GM21360 (cell line): ENCODE measurements around the gene MATR3.
"Not testable (repeated sequence)": the region's sequence is repeated elsewhere in the genome, so short reads cannot be mapped to it uniquely, and the experiment has no call there.

Experiments
- ATAC-seq: cut with Tn5 transposase; IDR thresholded peaks from one replicate; pipeline ENCODE4 v1.9.1; 2021; ENCODE audit warnings: mild to moderate bottlenecking, moderate library complexity; ENCODE audit not compliant: unreplicated experiment

MATR3 gene

GRCh38 chr5:139344177-139344576 lies 50.6 kb downstream of the MATR3 start:
- ATAC-seq: no peak

- not testable (repeated sequence) for ATAC-seq
Observed at GRCh38 chr5:139345442-139345841, 51.9 kb downstream of the MATR3 start.

DNA sequence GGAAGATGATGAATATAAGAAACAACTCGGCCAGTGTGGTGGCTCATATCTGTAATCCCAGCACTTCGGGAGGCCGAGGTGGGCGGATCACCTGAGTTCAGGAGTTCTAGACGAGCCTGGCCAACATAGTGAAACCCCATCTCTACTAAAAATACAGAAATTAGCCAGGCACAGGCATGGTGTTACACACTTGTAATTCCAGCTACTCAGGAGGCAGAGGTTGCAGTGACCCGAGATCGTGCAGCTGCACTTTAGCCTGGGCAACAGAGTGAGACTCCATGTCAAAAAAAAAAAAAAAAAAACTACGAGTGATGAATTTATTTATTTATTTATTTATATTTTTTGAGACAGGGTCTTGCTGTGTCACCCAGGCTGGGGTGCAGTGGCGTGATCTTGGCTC lies 54.3 kb downstream of the MATR3 start:
- not testable (repeated sequence) for ATAC-seq

GRCh38 chr5:139354186-139354585 lies 60.6 kb downstream of the MATR3 start:
- no peak for ATAC-seq

DNA sequence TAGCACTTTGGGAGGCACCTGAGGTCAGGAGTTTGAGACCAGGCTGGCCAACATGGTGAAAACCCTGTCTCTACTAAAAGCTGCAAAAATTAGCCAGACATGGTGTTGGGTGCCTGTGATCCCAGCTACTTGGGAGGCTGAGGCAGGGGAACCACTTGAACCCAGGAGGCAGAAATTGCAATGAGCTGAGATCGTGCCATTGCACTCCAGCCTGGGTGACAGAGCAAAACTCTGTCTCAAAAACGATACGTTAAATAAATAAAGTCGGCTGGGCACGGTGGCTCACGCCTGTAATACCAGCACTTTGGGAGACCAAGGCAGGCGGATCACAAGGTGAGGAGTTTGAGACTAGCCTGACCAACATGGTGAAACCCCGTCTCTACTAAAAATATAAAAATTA lies 62.4 kb downstream of the MATR3 start:
- not testable (repeated sequence) for ATAC-seq

DNA sequence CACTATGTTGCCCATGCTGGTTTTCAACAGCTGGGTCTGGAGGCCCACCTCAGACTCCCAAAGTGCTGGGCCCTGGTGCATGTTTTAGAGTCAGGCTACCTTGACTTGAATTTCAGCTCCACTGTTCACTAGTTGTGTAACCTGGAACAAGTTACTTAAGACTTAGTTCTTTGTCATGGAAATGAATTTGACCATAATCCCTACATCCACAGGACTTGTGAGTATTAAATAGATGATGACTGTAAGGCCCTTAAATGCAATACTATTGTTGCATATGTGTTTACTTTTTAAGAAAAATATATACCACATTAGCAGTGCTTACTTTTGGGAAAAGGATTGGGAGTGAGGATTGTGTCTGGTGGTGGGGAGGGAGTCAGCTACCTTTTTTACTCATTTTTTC lies 64.5 kb downstream of the MATR3 start:
- ATAC-seq: no peak

DNA sequence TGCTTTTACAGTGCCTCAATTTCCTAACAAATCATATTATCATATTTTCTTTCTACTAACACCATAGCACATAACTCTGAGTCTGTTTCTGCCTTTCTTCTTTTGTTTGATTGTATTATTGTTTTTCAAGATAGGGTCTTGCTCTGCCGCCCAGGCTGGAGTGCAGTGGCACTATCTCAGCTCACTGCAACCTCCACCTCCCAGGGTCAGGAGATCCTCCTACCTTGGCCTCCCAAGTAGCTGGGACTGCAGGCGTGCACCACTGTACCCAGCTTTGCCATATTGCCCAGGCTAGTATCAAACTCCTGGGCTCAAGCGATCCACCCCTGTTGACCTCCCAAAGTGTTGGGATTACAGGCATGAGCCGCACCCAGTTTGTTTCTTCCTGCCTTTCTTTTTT lies 66.8 kb downstream of the MATR3 start:
- no peak for ATAC-seq

DNA sequence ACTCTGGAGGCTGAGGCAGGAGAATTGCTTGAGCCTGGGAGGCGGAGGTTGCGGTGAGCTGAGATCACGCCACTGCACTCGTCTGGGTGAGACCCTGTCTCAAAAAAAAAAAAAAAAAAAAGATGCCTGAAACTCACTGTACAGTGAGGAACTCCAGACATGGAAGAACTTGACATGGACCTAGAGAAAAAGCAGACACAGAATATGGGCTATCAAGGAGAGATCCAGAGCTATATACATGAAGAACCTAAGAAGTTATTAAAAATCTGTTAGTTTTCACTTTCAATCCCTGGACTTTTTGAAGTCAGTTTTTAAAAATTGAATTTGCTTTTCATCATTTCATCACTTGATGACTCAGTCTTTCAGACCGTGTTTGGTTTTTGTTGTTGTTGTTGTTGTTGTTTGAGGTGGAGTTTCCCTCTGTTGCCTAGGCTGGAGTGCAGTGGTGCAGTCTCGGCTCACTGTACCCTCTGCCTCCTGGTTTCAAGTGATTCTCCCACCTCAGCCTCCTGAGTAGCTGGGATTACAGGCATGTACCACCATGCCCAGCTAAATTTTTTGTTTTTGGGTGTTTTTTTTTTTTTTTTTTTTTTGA lies 68.4 kb downstream of the MATR3 start:
- ATAC-seq: no peak

- ATAC-seq: no peak
Observed at GRCh38 chr5:139363937-139364336, 70.4 kb downstream of the MATR3 start.

- ATAC-seq: no peak
Observed at GRCh38 chr5:139364466-139364865, 70.9 kb downstream of the MATR3 start.

GRCh38 chr5:139368613-139369012 lies 75.1 kb downstream of the MATR3 start:
- ATAC-seq: no peak

DNA sequence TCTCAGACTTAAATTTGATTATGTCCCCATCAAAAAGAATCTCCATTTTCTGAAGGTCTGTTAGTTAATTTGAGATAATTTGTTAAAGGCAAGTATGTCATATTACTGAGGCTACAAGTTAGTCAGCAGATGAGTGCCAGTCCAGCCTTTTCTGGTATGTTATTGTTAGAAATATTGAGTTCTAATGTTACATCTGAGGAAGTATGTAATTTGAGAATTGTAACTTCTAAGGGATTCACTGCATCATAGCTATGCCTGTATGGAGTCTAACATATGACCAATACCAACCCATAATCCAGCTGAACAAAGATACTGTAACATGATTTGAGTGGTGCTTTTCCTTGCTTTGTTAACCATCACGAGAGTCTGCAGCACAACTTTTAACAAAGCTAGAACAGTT lies 75.6 kb downstream of the MATR3 start:
- ATAC-seq: no peak

DNA sequence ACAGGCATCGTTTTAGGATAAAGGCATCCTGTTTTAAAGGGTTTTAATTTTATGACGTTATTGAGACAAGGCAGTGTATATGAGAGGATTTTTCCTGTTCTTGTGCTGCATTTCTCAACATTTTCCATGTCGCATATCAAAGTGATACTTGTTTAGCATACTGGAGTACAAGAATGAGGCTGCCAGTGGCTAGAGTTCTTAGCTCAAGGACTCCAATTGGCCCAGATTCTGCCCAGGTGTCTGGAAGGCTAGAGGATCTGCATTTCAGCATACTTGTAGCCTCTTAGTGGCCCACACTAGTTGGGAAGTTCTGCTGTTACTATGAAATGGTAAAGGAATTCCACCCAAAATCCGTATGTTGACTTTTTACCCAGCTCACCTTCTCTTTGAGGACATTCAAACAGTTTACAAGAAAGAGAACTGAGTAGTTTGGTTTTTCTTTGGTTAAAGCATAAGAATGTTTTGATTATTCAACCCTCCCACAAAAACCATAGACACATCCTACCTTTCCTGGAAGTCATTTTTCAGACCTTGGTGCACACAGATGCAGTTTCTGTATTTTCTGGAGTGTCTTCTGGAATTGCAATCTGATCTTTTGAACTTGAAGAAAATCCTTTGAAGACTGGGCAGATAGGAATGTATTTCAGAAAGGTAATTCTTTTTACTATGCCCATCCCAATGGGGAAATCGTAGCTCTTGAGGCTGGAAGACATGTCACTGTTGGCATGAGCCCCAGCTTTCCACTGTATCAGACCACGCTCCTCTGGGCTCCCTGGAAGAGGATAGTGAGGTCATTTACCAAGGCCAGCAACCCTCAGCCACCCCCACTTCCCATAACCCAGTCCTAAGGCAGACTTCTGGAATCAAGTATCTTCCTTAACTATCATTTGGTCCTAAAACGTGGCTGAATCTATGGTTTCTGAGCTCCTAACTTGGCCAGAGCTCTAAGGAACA lies 78.2 kb downstream of the MATR3 start:
- ATAC-seq: no peak

GRCh38 chr5:139374909-139375308 lies 81.4 kb downstream of the MATR3 start:
- ATAC-seq: no peak

GRCh38 chr5:139376364-139376763 lies 82.8 kb downstream of the MATR3 start:
- no peak for ATAC-seq

GRCh38 chr5:139377226-139377625 lies 83.7 kb downstream of the MATR3 start:
- ATAC-seq: no peak

DNA sequence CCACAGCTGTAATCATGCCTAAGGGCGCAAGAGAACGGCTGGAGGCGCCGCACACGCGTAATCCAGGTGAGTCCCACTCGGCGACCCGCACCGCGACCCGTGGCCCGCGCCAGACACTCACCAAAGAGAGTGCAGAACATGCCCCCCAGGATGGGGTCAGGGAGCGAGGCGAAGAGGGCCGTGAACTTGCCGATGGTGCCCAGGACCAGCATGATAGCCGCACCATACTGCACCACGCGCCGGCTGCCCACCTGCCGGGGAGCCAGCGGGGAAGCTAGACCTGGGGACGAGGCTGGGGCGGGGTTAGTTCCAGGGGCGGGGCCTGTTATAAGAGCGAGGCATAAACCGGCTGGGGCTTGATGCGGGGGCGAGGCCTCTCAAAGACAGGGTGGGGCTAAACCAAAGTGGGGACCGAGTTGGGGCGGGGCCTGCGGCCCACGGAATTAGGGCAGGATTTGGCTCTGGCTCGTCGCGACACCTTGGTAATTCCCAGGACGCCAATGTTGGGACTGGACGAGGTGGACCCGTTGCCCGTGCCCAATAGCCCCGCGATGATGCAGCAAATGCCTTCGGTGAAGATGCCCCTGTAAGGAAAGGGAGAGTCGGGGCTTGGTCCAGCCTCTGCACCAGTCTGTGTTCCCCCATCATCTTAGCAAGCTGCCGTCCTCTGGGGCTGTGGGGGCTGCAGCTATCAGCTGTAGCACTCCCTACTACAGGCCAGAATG lies 84.7 kb downstream of the MATR3 start:
- no peak for ATAC-seq

GRCh38 chr5:139378941-139379361 lies 85.4 kb downstream of the MATR3 start:
- no peak for ATAC-seq

DNA sequence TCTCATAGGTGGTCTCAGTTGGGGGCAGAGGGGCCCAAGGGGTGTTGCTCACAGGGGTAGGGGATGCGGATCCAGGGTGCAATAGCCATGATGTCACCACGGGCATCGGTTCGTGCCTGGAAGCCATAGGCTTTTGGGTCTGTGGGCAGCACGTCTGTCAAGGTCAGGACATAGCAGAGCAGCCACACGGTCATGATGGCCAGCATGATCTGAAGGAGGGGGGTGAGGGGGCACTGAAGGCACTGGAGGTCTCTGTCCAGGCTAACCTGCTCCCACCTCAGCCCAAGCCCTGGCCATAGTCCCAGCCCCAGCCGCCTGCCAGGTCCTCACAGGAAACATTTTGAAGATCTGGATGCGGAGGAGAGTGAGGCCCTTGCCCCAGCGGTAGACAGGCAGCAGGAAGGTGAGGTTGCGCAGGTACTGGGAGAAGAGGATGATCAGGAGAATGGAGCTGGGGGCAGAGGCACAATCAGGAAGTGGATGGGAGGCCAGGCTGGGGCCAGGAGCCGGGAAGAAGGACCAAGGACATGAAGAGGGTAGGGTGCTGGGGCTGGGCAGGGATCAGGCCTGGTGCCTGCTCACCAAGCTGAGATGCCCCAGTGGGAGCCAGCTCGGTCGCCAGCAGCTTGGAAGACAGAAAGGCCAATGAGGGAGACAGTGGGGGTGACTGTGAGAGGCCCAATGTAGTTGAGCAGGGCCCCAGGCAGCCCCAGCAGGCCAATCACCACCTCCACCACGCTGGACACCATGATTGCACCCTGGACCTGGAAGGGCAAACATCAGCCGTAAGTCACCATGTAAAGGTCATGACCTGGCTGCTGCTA lies 86.3 kb downstream of the MATR3 start:
- ATAC-seq: no peak
